ENCODE data around the gene ARPC5.
"Not testable (repeated sequence)": the region's sequence is repeated elsewhere in the genome, so short reads cannot be mapped to it uniquely, and the experiment has no call there.

ARPC5 gene

GRCh38 chr1:183635606-183636333 lies at the start of gene ARPC5:
ARPC5 (minus strand) TSS chr1:183635783; CDS start chr1:183635659, 124 bp downstream.
- peak; percentile 99 for DNase-seq

- DNase-seq, result peak; percentile 91
Measured at GRCh38 chr1:183685112-183685713, 49.6 kb upstream of the ARPC5 start.

GRCh38 chr1:183679363-183679762 lies 43.8 kb upstream of the ARPC5 start:
- not testable (repeated sequence) for DNase-seq

GRCh38 chr1:183678819-183679218 lies 43.2 kb upstream of the ARPC5 start:
- DNase-seq, result no peak

GRCh38 chr1:183676586-183677189 lies 41.1 kb upstream of the ARPC5 start:
- no peak for DNase-seq

- no peak for DNase-seq
Measured at GRCh38 chr1:183675883-183676585, 40.5 kb upstream of the ARPC5 start.

- no peak for DNase-seq
Measured at GRCh38 chr1:183675381-183675780, 39.8 kb upstream of the ARPC5 start.

- no peak for DNase-seq
Measured at GRCh38 chr1:183674886-183675285, 39.3 kb upstream of the ARPC5 start.

- DNase-seq, result no peak
Measured at GRCh38 chr1:183674339-183674738, 38.8 kb upstream of the ARPC5 start.

- DNase-seq, result no peak
Measured at GRCh38 chr1:183673605-183674323, 38.2 kb upstream of the ARPC5 start.

- DNase-seq, result no peak
Measured at GRCh38 chr1:183670169-183670568, 34.6 kb upstream of the ARPC5 start.

- DNase-seq, result no peak
Measured at GRCh38 chr1:183656355-183656754, 20.8 kb upstream of the ARPC5 start.

GRCh38 chr1:183655562-183656075 lies 20.0 kb upstream of the ARPC5 start:
- DNase-seq, result peak; percentile 94

- DNase-seq, result no peak
Measured at GRCh38 chr1:183654706-183655105, 19.1 kb upstream of the ARPC5 start.

GRCh38 chr1:183653876-183654451 lies 18.4 kb upstream of the ARPC5 start:
- no peak for DNase-seq

GRCh38 chr1:183653462-183653794 lies 17.8 kb upstream of the ARPC5 start:
- DNase-seq, result no peak

- peak; percentile 76 for DNase-seq
Measured at GRCh38 chr1:183652547-183653461, 17.2 kb upstream of the ARPC5 start, which contains the start of gene APOBEC4. APOBEC4 (minus strand) TSS chr1:183653316; CDS start chr1:183648781, 4,535 bp downstream.

GRCh38 chr1:183652107-183652506 lies 16.5 kb upstream of the ARPC5 start:
- no peak for DNase-seq

GRCh38 chr1:183651612-183652011 lies 16.0 kb upstream of the ARPC5 start:
- no peak for DNase-seq

- no peak for DNase-seq
Measured at GRCh38 chr1:183648042-183648441, 12.5 kb upstream of the ARPC5 start.

GRCh38 chr1:183646776-183647175 lies 11.2 kb upstream of the ARPC5 start:
- peak; percentile 74 for DNase-seq

All from NCI-H82 (cell line).